A673 (cell line): ENCODE measurements around the gene TTYH1.

Experiments used
- CTCF ChIP-seq: fragments of 300-800, 200-600 bp; sonication (generic); conservative IDR thresholded peaks from 2 replicates; pipeline ENCODE4 v1.5.1; 2017; ENCODE audit warnings: low read depth, mild to moderate bottlenecking, antibody characterized with exemption, low read length, moderate library complexity, mixed read lengths
- EZH2 ChIP-seq: fragments of 200-600 bp; sonication (generic); IDR thresholded peaks from 2 replicates; pipeline ENCODE4 v1.6.1; 2017; ENCODE audit warnings: borderline replicate concordance, low read depth, mild to moderate bottlenecking, mixed read lengths, antibody characterized with exemption, low read length; ENCODE audit not compliant: poor library complexity, severe bottlenecking

DNA sequence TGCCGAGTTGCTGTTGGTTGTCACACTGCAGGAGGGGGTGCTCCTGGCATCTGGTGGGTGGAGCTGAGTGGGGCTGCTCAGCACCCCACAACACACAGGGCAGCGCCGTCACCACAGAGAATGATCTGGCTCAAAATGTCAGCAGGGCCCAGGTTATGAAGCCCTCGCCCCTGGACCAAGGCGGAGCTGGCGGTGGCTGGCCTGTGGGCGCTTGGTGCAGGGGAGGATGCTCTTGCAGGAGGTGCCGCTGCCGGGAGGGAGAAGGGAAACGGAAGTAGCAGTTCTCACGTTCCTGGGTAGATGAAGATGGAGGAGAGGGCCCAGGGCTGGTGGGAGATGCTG, 19.6 kb downstream of the TTYH1 start:
- TF ChIP-seq CTCF (no peak), EZH2 (no peak)
